ENCODE results near the gene DMRT1.

GRCh38 chr9:967436-967835, 125.9 kb downstream of the DMRT1 start:
- TF ChIP-seq PATZ1 (CRISPR knock-in tag; IDR thresholded peaks at IDR 0.05; ENCODE audit: borderline replicate concordance) (no peak), TOX (CRISPR knock-in tag; IDR thresholded peaks at IDR 0.05; ENCODE audit: borderline replicate concordance) (no peak), CSRNP3 (CRISPR knock-in tag; IDR thresholded peaks at IDR 0.05) (no peak), ISL1 (CRISPR knock-in tag; IDR thresholded peaks at IDR 0.05) (no peak), TCF4 (CRISPR knock-in tag; IDR thresholded peaks at IDR 0.05; ENCODE audit: borderline replicate concordance) (no peak), ZFP3 (CRISPR knock-in tag; IDR thresholded peaks at IDR 0.05) (no peak), PPARA (CRISPR knock-in tag; IDR thresholded peaks at IDR 0.05; ENCODE audit: borderline replicate concordance) (no peak), ZC3H10 (CRISPR knock-in tag; IDR thresholded peaks at IDR 0.05) (no peak), CREB5 (CRISPR knock-in tag; IDR thresholded peaks at IDR 0.05; ENCODE audit: low read depth) (no peak)
